NCI-H2196 (cell line): ENCODE measurements around the gene CD2AP.

ENCODE experiments used
- DNase-seq: peaks from one replicate; lab custom pipeline; 2025; ENCODE audit not compliant: unreplicated experiment; lab: John Stamatoyannopoulos, UW

CD2AP gene

GRCh38 chr6:47671777-47672176 is 194.2 kb downstream of the CD2AP start:
- no peak for DNase-seq

- DNase-seq, result no peak
Observed at GRCh38 chr6:47672816-47673215, 195.2 kb downstream of the CD2AP start.

GRCh38 chr6:47674673-47675072 is 197.1 kb downstream of the CD2AP start:
- no peak for DNase-seq
